GM21825 (cell line): ENCODE data around the gene ADARB1.

Experiments
- ATAC-seq: cut with Tn5 transposase; IDR thresholded peaks from one replicate; pipeline ENCODE4 v1.9.1; 2021; ENCODE audit warnings: mild to moderate bottlenecking, moderate library complexity; ENCODE audit not compliant: unreplicated experiment

ADARB1 gene

GRCh38 chr21:45146801-45147200 is 72.4 kb downstream of the ADARB1 start:
- ATAC-seq: no peak

- no peak for ATAC-seq
Observed at GRCh38 chr21:45147473-45148315, 73.3 kb downstream of the ADARB1 start.

- ATAC-seq: no peak
Observed at GRCh38 chr21:45148316-45148990, 74.1 kb downstream of the ADARB1 start.

GRCh38 chr21:45149021-45149420 is 74.6 kb downstream of the ADARB1 start:
- ATAC-seq: no peak

- ATAC-seq: no peak
Observed at GRCh38 chr21:45150638-45151131, 76.3 kb downstream of the ADARB1 start.

GRCh38 chr21:45151445-45152160 is 77.2 kb downstream of the ADARB1 start:
- no peak for ATAC-seq

GRCh38 chr21:45152265-45152746 is 77.9 kb downstream of the ADARB1 start:
- ATAC-seq: no peak

GRCh38 chr21:45153358-45154318 is 79.3 kb downstream of the ADARB1 start:
- ATAC-seq: no peak

- ATAC-seq: no peak
Observed at GRCh38 chr21:45154511-45155508, 80.4 kb downstream of the ADARB1 start.

GRCh38 chr21:45155910-45156309 is 81.5 kb downstream of the ADARB1 start:
- no peak for ATAC-seq

GRCh38 chr21:45156459-45156858 is 82.1 kb downstream of the ADARB1 start:
- ATAC-seq: no peak

GRCh38 chr21:45157932-45158331 is 83.6 kb downstream of the ADARB1 start:
- no peak for ATAC-seq

GRCh38 chr21:45158491-45159423 is 84.4 kb downstream of the ADARB1 start:
- no peak for ATAC-seq

GRCh38 chr21:45160198-45160597 is 85.8 kb downstream of the ADARB1 start:
- no peak for ATAC-seq

GRCh38 chr21:45161038-45161945 is 86.9 kb downstream of the ADARB1 start:
- ATAC-seq: no peak

GRCh38 chr21:45162115-45162514 is 87.7 kb downstream of the ADARB1 start:
- no peak for ATAC-seq

- no peak for ATAC-seq
Observed at GRCh38 chr21:45162809-45163208, 88.4 kb downstream of the ADARB1 start.
